Neuron (in vitro differentiated cells): ENCODE data around the gene ZNF423.
"Not testable (repeated sequence)": the region's sequence is repeated elsewhere in the genome, so short reads cannot be mapped to it uniquely, and the experiment has no call there.

Source experiments
- H2AFZ ChIP-seq: one replicate; pipeline ENCODE4 v1.6.1; 2013; ENCODE audit warnings: low read depth, mild to moderate bottlenecking, inconsistent platforms, low read length, moderate library complexity
- H3K27me3 ChIP-seq: one replicate; pipeline ENCODE4 v1.6.1; 2013; ENCODE audit warnings: low read length; ENCODE audit not compliant: insufficient read depth
- H3K36me3 ChIP-seq: one replicate; pipeline ENCODE4 v1.6.1; 2013; ENCODE audit warnings: low read length; ENCODE audit not compliant: insufficient read depth
- H3K4me1 ChIP-seq: one replicate; pipeline ENCODE4 v1.6.1; 2013; ENCODE audit warnings: low read length; ENCODE audit not compliant: insufficient read depth
- H3K4me3 ChIP-seq: 2 replicates; pipeline ENCODE4 v1.5.1; 2013; ENCODE audit warnings: mild to moderate bottlenecking, low read length, moderate library complexity
- H3K9me3 ChIP-seq: one replicate; pipeline ENCODE4 v1.6.1; 2013; ENCODE audit warnings: low read length

The ZNF423 gene

DNA sequence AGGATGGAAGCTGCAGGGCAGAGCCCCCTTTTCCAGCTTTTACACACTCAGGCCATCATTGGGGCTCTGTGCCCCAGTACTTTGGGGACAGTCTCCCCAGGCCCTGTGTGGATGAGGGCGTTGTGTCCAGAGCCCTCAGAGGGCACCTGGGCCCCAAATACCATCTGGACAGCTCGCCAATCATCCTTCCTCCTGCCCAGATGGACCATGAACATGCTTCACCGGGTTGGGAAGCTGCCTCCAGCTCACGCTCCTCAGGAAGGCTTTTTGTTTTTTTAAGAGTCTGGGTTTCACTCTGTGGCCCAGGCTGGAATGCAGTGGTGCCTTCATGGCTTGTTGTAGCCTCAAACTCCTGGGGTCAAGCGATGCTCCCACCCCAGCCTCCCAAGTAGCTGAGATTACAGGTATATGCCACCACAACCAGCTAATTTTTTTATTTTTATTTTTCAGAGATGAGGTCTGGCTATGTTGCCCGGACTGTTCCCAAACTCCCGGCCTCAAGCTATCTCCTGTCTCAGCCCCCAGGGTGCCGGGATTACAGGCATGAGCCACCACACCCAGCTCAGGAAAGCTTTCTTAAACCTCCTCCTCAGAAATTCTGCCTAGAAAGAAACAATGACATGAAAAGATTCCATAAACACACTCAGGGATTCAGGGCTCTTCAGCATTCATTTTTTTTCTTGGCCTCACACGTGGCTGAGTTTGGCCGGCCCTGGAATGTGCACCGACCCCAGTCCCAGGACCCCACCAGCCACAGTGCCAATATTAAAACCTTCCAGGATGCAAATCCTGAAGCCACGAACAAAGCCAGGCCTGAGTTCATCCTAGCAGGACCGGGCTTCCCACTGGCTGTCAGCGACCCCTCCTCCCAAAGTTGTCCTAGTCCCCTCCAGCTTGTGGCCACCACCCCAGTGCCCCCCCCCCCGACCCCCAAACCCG lies 27.4 kb upstream of the ZNF423 start:
- Histone ChIP-seq H3K4me1 (peaks cover 4% of the 10 kb centered on the region), H3K36me3 (no peaks in the 10 kb centered on the region), H3K9me3 (no peaks in the 10 kb centered on the region), H2AFZ (no peak overlapping the region), H3K4me3 (no peak overlapping the region), H3K27me3 (no peaks in the 10 kb centered on the region)

DNA sequence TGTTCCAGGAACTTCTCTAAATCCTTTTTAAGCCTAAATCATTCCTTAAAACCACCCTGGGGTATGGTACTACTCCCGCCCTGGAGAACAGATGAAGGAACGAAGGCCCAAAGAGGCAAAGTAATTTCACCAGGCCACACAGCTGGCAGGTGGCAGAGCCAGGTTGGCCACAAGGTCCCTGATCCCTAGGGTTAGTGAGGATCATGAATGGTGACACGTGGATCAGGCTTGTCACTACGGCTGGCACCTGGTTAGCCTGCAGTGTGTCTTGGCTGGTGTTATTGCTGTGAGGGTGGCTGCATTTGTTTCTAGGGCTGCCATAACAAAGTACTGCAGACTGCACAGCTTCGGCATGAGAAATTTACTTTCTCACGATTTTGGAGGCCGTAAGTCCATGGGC lies 26.0 kb upstream of the ZNF423 start:
- H3K4me1 ChIP-seq = peaks cover 4% of the 10 kb centered on the region

DNA sequence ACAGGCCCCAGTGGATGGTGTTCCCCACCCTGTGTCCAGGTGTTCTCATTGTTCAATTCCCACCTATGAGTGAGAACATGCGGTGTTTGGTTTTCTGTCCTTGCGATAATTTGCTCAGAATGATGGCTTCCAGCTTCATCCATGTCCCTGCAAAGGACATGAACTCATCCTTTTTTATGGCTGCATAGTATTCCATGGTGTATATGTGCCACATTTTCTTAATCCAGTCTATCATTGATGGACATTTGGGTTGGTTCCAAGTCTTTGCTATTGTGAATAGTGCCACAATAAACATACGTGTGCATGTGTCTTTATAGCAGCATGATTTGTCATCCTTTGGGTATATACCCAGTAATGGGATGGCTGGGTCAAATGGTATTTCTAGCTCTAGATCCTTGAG lies 22.6 kb upstream of the ZNF423 start:
- not testable (repeated sequence) for H2AFZ ChIP-seq, H3K4me1 ChIP-seq, H3K4me3 ChIP-seq, H3K36me3 ChIP-seq, H3K9me3 ChIP-seq, H3K27me3 ChIP-seq

More for the DNA sequence above, 26.0 kb upstream of the ZNF423 start:
- no peaks in the 10 kb centered on the region for H3K36me3 ChIP-seq
- H2AFZ ChIP-seq = no peak overlapping the region
- no peak overlapping the region for H3K4me3 ChIP-seq
- no peaks in the 10 kb centered on the region for H3K27me3 ChIP-seq
- H3K9me3 ChIP-seq = no peaks in the 10 kb centered on the region

DNA sequence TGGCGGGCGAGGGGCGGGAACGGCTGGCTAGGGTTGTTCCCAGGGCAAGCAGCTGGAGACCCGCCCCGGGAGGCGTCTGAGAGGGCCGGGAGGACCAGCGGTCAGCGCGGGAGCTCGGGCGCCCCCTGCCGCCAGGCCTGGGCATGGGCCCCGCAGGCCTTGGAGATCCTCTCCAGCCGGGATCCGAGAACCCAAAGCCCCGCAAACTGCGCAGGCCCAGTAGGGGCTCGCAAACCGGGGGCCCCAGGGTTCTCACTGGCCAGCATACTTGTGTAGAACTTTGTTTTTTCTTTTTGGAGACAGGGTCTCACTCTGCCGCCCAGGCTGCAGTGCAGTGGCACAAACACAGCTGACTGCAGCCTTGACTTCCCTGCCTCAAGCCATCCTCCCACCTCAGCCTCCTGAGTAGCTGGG lies 20.8 kb upstream of the ZNF423 start:
- Histone ChIP-seq H3K9me3 (no peaks in the 10 kb centered on the region), H3K27me3 (no peaks in the 10 kb centered on the region), H3K4me3 (no peak overlapping the region), H2AFZ (peak overlapping the region; percentile 37), H3K4me1 (peaks cover 7% of the 10 kb centered on the region), H3K36me3 (no peaks in the 10 kb centered on the region)

DNA sequence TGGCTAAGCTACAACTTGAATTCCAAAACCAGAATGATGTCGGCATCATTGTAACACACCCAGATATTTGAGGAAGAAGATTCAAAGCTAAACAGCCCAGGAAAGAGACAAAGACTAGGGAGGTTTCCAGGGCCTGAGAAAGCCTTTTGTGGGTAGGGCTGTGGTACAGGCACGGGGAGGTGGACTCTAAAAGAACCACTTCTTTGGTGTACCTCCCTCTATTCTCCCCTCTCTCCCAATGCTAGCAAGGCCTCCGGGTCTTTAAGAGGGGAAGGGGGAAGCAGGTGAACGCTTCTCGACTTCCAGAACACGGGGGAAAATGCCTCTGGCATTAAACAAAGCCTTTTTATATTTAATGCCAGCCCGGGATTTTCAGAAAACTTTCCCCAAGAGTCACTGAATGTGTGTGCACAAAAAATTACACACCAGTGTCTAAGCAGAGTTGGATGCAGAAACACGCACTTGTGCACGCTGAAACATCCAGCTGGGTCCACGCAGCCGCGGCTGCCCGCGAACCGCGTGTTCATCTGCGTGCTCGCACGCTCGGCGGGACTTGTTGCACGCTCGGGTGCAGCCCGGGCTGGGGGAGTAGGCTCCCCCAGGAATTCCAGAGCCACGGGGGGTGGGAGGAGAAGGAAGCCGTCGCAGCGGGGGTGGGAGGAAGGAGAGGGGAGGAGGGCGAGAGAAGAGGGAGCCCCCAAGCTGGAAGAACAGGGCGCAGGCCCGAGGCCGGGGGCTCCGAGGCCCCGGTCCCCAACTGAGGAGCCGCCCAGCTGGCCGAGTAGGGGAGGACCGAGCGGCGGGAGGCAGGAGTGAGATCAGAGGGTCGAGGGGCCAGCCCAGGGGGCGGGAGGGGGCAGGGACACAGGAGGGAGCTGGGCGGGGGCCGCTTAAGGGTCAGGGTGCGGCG lies 20.1 kb upstream of the ZNF423 start:
- H3K9me3 ChIP-seq = no peaks in the 10 kb centered on the region
- peak overlapping the region; percentile 37 for H2AFZ ChIP-seq
- peaks cover 7% of the 10 kb centered on the region for H3K4me1 ChIP-seq
- H3K27me3 ChIP-seq = no peaks in the 10 kb centered on the region
- H3K36me3 ChIP-seq = no peaks in the 10 kb centered on the region
- H3K4me3 ChIP-seq = no peak overlapping the region

DNA sequence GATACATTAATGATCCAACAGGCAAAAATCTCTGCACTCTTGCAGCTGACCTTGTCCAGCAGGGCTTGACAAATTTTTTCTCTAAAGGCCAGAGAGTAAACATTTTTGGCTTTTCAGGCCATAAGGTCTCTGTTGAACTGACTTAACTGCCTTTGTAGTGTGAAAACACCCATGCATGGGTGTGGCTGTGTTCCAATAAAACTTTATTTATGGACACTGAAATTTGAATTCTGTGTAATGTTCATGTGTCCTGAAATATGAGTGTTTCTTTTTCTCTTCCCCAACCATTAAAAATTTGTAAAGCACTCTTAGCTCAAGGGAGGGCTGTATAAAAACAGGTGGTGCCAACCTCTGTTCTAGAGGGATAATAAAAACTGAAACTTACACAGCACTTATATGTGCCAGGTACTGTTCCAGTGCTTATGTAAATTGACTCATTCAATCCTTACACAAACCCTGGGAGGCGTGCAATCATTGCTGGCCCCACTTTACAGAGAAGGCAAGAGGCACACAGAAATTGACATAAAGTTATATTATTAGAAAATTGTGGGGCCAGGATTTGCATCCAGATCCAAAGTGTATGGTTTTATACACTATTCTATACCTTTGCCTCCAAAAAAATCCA lies 18.8 kb upstream of the ZNF423 start:
- Histone ChIP-seq H3K36me3 (no peaks in the 10 kb centered on the region), H3K4me3 (no peak overlapping the region), H3K9me3 (no peaks in the 10 kb centered on the region), H3K4me1 (peaks cover 7% of the 10 kb centered on the region), H3K27me3 (no peaks in the 10 kb centered on the region), H2AFZ (no peak overlapping the region)

DNA sequence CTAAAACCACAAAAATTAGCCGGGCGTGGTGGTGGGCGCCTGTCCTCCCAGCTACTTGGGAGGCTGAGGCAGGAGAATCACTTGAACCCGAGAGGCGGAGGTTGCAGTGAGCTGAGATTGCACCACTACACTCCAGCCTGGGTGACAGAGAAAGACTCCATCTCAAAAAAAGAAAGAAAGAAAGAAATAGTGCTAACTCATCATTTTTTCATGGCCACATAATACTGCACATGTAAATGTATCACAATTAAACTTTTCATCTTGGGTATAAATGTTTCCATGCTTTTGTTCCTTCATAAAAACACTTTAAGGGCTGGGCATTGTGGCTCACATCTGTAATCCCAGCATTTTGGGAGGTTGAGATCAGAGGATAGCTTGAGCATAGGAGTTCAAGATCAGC lies 15.9 kb upstream of the ZNF423 start:
- H3K4me1 ChIP-seq = peaks cover 25% of the 10 kb centered on the region
- H3K27me3 ChIP-seq, H3K4me3 ChIP-seq, H3K36me3 ChIP-seq, H3K9me3 ChIP-seq, H2AFZ ChIP-seq: not testable (repeated sequence)

DNA sequence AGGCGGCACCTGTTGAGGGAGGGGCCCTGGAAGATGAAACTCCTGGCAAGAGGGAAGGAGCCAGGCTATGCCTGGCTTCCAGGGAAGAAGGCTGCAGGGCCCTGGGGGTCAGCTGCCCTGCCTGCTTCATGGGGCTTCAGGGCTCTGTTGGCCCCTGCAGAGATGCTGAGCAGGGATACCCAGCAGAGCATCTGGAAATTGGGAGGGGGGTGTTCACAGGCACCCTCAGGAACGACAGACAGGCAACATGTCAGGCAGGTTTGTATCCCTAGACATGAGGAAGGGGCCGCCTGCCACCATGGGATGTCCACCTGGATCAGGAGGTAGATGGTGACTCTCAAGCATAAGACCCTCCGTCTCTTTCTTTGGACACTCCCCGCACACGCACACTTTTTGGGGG lies 13.8 kb upstream of the ZNF423 start:
- Histone ChIP-seq H3K4me1 (peaks cover 25% of the 10 kb centered on the region), H3K27me3 (no peaks in the 10 kb centered on the region), H3K9me3 (no peaks in the 10 kb centered on the region), H2AFZ (no peak overlapping the region), H3K4me3 (no peak overlapping the region), H3K36me3 (no peaks in the 10 kb centered on the region)

DNA sequence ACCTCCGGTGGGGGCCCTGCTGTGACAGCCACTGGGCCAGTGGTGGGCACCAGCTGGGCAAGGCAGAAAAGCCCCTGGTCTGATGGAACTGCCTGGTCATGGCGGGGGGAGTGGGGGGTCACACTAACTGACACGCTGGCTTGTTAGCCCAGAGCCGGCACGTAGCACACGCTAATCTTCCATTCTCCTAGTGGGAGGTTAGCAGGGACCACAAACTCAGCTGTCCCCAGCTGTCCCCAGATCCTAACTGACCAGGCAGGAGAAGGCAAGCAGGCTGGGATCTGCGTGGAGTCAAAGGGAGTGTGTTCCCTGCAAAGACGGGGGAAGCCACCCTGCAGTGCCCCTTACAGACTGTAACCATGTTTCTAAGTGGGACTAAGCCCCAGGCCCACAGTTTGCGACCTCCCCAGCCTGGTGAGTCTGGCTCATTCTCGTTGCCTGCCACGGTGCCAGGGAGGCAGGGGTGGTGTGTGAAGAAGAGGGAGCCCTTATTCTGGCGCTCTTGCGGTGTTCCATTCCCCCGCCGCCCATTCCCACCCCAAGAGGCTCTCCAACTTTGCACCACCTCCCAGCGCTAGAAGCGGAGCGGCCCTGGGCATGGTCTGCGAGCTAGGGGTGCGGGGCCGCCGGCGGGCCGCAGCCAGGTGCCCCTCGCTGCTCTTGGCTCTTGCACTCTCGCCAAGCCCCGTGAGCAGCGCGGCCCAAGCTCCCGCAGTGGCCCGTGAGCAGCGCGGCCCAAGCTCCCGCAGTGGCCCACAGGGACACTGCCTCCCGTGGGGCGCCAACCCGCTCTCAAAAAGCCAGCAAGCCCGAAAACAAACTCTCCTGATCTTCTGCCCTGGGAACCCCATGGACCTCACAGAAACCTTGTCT lies 12.1 kb upstream of the ZNF423 start:
- Histone ChIP-seq H3K27me3 (no peaks in the 10 kb centered on the region), H3K36me3 (no peaks in the 10 kb centered on the region), H3K4me3 (no peak overlapping the region), H3K4me1 (peaks cover 25% of the 10 kb centered on the region), H2AFZ (no peak overlapping the region), H3K9me3 (no peaks in the 10 kb centered on the region)

DNA sequence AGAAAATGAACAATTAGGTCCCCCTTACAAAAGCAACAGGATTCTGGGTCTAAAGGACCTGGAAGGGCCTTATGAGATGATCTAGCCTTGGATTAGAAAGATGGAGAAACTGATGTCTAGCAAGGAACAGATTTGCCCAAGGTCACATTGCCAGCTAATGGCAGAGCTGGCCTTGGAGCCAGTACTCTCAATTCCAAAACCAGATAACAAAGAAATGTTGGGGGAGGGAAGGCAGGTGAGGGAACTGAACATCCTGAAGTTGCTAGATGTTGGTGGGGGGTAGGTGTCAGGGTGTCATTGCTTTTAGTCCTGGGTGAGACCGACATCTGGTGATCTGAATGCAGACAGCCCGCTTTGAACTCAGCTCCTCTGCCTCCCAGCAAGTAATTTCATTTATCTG lies 11.3 kb upstream of the ZNF423 start:
- Histone ChIP-seq H3K4me3 (no peak overlapping the region), H3K36me3 (no peaks in the 10 kb centered on the region), H3K9me3 (no peaks in the 10 kb centered on the region), H3K27me3 (no peaks in the 10 kb centered on the region), H3K4me1 (peaks cover 25% of the 10 kb centered on the region), H2AFZ (peak overlapping the region; percentile 74)

DNA sequence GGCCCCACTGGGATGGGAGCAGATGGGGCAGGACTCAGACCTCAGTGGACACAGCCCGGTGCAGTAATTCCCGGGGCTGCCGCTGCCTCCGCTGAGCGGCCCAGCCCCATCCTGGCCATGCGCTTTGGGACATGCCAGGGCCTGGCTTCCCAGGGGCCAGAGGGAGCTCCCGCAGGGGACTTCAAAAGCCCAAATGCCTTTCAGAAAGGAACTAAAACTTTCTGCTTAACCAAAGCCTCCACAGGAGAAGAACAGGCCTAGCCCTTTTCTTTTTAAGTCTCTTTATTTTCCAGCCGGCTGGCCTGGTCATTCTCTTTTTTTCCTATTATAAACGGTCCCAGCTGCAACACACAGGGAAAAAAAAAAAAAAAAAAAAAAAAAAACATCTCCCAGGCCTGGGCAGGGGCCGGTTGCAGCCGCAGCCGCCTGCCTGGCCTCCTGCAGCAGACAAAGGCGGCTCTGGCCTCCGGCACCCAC lies 10.7 kb upstream of the ZNF423 start:
- Histone ChIP-seq H3K4me3 (no peak overlapping the region), H3K27me3 (no peaks in the 10 kb centered on the region), H2AFZ (peak overlapping the region; percentile 74), H3K36me3 (no peaks in the 10 kb centered on the region), H3K4me1 (peaks cover 25% of the 10 kb centered on the region), H3K9me3 (no peaks in the 10 kb centered on the region)

DNA sequence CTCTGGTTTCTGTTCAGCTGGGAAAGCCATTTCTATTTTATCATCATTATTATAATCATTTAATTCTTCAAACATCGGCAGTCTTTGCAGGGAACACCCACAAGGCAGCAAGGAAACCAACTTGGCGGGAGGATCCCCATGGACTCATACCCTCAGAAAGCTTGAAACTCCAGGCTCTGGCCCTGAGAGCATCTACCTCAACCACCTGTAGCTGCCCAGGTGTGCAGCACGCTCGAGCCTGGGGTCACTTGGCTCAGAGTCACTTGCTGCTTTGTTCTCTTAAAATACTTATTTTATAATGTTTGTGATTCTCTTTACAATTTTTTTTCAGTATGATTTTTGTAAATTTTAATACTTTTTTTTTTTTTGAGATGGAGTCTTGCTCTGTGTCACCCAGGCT lies 6.8 kb upstream of the ZNF423 start:
- no peaks in the 10 kb centered on the region for H3K36me3 ChIP-seq
- H3K9me3 ChIP-seq = no peaks in the 10 kb centered on the region
- peaks cover 30% of the 10 kb centered on the region for H3K4me1 ChIP-seq

More for the DNA sequence above, 6.8 kb upstream of the ZNF423 start:
- Histone ChIP-seq H2AFZ (no peak overlapping the region), H3K4me3 (no peak overlapping the region), H3K27me3 (peaks cover 3% of the 10 kb centered on the region)
